ENCODE results near the gene MOB2.

DNA sequence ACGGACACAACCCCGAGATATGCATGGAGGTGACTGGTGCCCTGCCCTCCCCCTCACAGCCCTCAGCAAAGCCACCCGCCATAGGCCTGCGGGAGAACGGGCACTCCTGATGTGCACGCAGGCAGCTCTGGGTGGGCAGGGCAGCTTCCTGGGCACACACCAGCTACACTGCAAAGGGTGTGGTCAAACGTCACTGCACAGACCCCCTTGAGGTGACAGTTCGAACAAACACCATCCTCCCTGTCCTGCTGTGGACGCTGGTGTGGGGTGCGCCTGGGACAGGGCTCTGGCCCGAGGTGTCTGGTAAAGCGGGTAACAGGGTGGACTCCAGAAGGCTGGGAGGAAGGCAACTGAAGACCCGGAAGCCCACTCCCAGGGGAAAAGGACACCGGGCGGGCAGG, 21.9 kb upstream of the MOB2 start:
- no peak for TF ChIP-seq EZH2 (IDR thresholded peaks at IDR 0.05; ENCODE audit: insufficient read depth, low read length)
- TF ChIP-seq, protein P1, sequence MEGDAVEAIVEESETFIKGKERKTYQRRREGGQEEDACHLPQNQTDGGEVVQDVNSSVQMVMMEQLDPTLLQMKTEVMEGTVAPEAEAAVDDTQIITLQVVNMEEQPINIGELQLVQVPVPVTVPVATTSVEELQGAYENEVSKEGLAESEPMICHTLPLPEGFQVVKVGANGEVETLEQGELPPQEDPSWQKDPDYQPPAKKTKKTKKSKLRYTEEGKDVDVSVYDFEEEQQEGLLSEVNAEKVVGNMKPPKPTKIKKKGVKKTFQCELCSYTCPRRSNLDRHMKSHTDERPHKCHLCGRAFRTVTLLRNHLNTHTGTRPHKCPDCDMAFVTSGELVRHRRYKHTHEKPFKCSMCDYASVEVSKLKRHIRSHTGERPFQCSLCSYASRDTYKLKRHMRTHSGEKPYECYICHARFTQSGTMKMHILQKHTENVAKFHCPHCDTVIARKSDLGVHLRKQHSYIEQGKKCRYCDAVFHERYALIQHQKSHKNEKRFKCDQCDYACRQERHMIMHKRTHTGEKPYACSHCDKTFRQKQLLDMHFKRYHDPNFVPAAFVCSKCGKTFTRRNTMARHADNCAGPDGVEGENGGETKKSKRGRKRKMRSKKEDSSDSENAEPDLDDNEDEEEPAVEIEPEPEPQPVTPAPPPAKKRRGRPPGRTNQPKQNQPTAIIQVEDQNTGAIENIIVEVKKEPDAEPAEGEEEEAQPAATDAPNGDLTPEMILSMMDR (IDR thresholded peaks at IDR 0.05; ENCODE audit: insufficient read depth, low read depth, low read length), result no peak
